HUES48 (cell line): ENCODE data around the gene LILRB5.

Source experiments
- H3K27ac ChIP-seq: one replicate; pipeline ENCODE4 v1.7.0; 2013; ENCODE audit warnings: low read depth, low read length, inconsistent platforms
- H3K27me3 ChIP-seq: 2 replicates; pipeline ENCODE4 v1.6.1; 2013; ENCODE audit warnings: mild to moderate bottlenecking, low read length; ENCODE audit not compliant: control insufficient read depth, insufficient read depth
- H3K36me3 ChIP-seq: 2 replicates; pipeline ENCODE4 v1.6.1; 2013; ENCODE audit warnings: low read length; ENCODE audit not compliant: control insufficient read depth, insufficient read depth
- H3K4me1 ChIP-seq: 2 replicates; pipeline ENCODE4 v1.6.1; 2013; ENCODE audit warnings: mild to moderate bottlenecking, low read length; ENCODE audit not compliant: control insufficient read depth, insufficient read depth
- H3K4me3 ChIP-seq: 2 replicates; pipeline ENCODE4 v1.5.1; 2013; ENCODE audit warnings: mild to moderate bottlenecking, low read depth, low read length
- H3K9ac ChIP-seq: 2 replicates; pipeline ENCODE4 v1.6.1; 2013; ENCODE audit warnings: mild to moderate bottlenecking, low read depth, low read length, moderate library complexity
- H3K9me3 ChIP-seq: 2 replicates; pipeline ENCODE4 v1.6.1; 2013; ENCODE audit warnings: low read length; ENCODE audit not compliant: control insufficient read depth, insufficient read depth

Gene LILRB5

GRCh38 chr19:54201980-54202379, 55.1 kb downstream of the LILRB5 start:
- Histone ChIP-seq H3K9me3 (no peaks in the 10 kb centered on the region), H3K27me3 (no peaks in the 10 kb centered on the region), H3K9ac (peak overlapping the region; percentile 99), H3K36me3 (peaks cover 66% of the 10 kb centered on the region), H3K4me3 (peak overlapping the region; percentile 89), H3K27ac (peak overlapping the region; percentile 95), H3K4me1 (peaks cover 28% of the 10 kb centered on the region)

GRCh38 chr19:54201172-54201701, 55.8 kb downstream of the LILRB5 start:
- peaks cover 28% of the 10 kb centered on the region for H3K4me1 ChIP-seq
- peak overlapping the region; percentile 89 for H3K4me3 ChIP-seq
- H3K27ac ChIP-seq = peak overlapping the region; percentile 95
- peak overlapping the region; percentile 99 for H3K9ac ChIP-seq
- peaks cover 64% of the 10 kb centered on the region for H3K36me3 ChIP-seq
- no peaks in the 10 kb centered on the region for H3K9me3 ChIP-seq
- H3K27me3 ChIP-seq = no peaks in the 10 kb centered on the region
